A673 (cell line): ENCODE data around the gene RASA3. TPM values are rescaled to one million over a fixed set of nuclear protein-coding genes. Genes with fewer than 3 reads are reported as not detected.

Experiments
- BruUV-seq: library from RNA; stranded (reverse); fragments of 400-500 nt; replicated peaks from 2 replicates; lab custom pipeline; 2021; lab: Mats Ljungman, UMichigan
- CTCF ChIA-PET: fragments of 300-600 bp; sonication (Branson Sonifier 250); formaldehyde crosslinking; loops from one replicate; lab custom pipeline; 2022; ENCODE audit warnings: antibody characterized with exemption; lab: Charles Lee
- POLR2A ChIA-PET: fragments of 300-600 bp; sonication (Branson Sonifier 250); formaldehyde crosslinking; loops from one replicate; lab custom pipeline; 2022; ENCODE audit warnings: antibody characterized with exemption; ENCODE audit not compliant: low non-redundant PET; lab: Charles Lee
- DNase-seq: peaks from one replicate; pipeline ENCODE4 v3.0.0-alpha.2; 2015; ENCODE audit warnings: low spot score
- H3K27ac ChIP-seq: fragments of 200-600 bp; sonication (generic); 2 replicates; pipeline ENCODE4 v1.5.1; 2016; ENCODE audit warnings: mixed run types, low read depth, mild to moderate bottlenecking, mixed read lengths, antibody characterized with exemption, low read length; ENCODE audit not compliant: poor library complexity, severe bottlenecking
- H3K27me3 ChIP-seq: fragments of 200-600 bp; sonication (generic); replicated peaks from 2 replicates; pipeline ENCODE4 v1.6.1; 2017; ENCODE audit warnings: mixed run types, low read depth, mild to moderate bottlenecking, mixed read lengths, antibody characterized with exemption, low read length; ENCODE audit not compliant: insufficient read depth, poor library complexity
- H3K36me3 ChIP-seq: fragments of 200-600 bp; sonication (generic); 2 replicates; pipeline ENCODE4 v1.6.1; 2016; ENCODE audit warnings: mixed run types, mild to moderate bottlenecking, mixed read lengths, antibody characterized with exemption, low read length; ENCODE audit not compliant: insufficient read depth, poor library complexity, severe bottlenecking
- H3K4me1 ChIP-seq: fragments of 200-600 bp; sonication (generic); 2 replicates; pipeline ENCODE4 v1.6.1; 2017; ENCODE audit warnings: mixed run types, mild to moderate bottlenecking, mixed read lengths, antibody characterized with exemption, low read length; ENCODE audit not compliant: insufficient read depth, poor library complexity, severe bottlenecking
- H3K4me3 ChIP-seq: fragments of 200-600 bp; sonication (generic); 2 replicates; pipeline ENCODE4 v1.5.1; 2016; ENCODE audit warnings: low read depth, mixed run types, mild to moderate bottlenecking, mixed read lengths, low read length; ENCODE audit not compliant: poor library complexity, severe bottlenecking
- H3K9me3 ChIP-seq: fragments of 200-600 bp; sonication (generic); 2 replicates; pipeline ENCODE4 v1.6.1; 2016; ENCODE audit warnings: mixed run types, low read depth, mild to moderate bottlenecking, mixed read lengths, antibody characterized with exemption, low read length; ENCODE audit not compliant: poor library complexity, severe bottlenecking
- EZH2 ChIP-seq: fragments of 200-600 bp; sonication (generic); IDR thresholded peaks from 2 replicates; pipeline ENCODE4 v1.6.1; 2017; ENCODE audit warnings: borderline replicate concordance, low read depth, mild to moderate bottlenecking, mixed read lengths, antibody characterized with exemption, low read length; ENCODE audit not compliant: poor library complexity, severe bottlenecking
- intact Hi-C: fragments of 100-400 bp; cut with micrococcal nuclease; formaldehyde crosslinking; loops from one replicate; pipeline ENCODE4 v1.10.0; 2022; ENCODE audit not compliant: unreplicated experiment
- total RNA-seq: library from RNA; stranded (reverse); gene quantifications from 2 replicates; pipeline ENCODE4 v1.2.3, GENCODE V29; 2021
- TF ChIP-seq, protein P1 (sequence below): fragments of 300-800, 200-600 bp; sonication (generic); conservative IDR thresholded peaks from 2 replicates; pipeline ENCODE4 v1.5.1; 2017; ENCODE audit warnings: low read depth, mild to moderate bottlenecking, antibody characterized with exemption, low read length, moderate library complexity, mixed read lengths

Gene RASA3
- total RNA-seq, 1 experiment from 2014 or later: 22.1 TPM

DNA sequence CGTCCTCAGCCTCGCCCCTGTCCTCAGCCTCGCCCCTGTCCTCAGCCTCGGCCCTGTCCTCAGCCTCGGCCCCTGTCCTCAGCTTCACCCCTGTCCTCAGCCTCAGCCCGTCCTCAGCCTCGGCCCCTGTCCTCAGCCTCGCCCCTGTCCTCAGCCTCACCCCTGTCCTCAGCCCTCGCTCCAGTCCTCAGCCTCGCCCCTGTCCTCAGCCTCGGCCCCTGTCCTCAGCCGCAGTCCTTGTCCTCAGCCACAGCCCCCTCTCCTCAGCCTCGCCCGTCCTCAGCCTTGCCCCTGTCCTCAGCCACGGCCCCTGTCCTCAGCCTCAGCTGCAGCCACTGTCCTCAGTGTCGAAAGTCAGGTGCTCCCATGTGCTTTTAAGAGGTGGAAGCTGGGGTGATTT lies 169.0 kb downstream of the RASA3 start:
- DNase-seq: no peak
- Histone ChIP-seq H3K4me1 (no peaks in the 10 kb centered on the region), H3K27me3 (no peaks in the 10 kb centered on the region), H3K27ac (no peak overlapping the region), H3K4me3 (no peak overlapping the region), H3K9me3 (peaks cover 15% of the 10 kb centered on the region), H3K36me3 (no peaks in the 10 kb centered on the region)
- TF ChIP-seq, protein P1, sequence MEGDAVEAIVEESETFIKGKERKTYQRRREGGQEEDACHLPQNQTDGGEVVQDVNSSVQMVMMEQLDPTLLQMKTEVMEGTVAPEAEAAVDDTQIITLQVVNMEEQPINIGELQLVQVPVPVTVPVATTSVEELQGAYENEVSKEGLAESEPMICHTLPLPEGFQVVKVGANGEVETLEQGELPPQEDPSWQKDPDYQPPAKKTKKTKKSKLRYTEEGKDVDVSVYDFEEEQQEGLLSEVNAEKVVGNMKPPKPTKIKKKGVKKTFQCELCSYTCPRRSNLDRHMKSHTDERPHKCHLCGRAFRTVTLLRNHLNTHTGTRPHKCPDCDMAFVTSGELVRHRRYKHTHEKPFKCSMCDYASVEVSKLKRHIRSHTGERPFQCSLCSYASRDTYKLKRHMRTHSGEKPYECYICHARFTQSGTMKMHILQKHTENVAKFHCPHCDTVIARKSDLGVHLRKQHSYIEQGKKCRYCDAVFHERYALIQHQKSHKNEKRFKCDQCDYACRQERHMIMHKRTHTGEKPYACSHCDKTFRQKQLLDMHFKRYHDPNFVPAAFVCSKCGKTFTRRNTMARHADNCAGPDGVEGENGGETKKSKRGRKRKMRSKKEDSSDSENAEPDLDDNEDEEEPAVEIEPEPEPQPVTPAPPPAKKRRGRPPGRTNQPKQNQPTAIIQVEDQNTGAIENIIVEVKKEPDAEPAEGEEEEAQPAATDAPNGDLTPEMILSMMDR: no peak
- TF ChIP-seq EZH2: no peak
- ChIA-PET CTCF (no interaction called here), POLR2A (no interaction called here)
- BruUV-seq: no TSS peak
- intact Hi-C loops: no loop called here

GRCh38 chr13:113962975-113963374 lies 169.4 kb downstream of the RASA3 start:
- TF ChIP-seq EZH2: no peak
- TF ChIP-seq, protein P1: no peak
- intact Hi-C loops: no loop called here
- Histone ChIP-seq H3K27me3 (no peaks in the 10 kb centered on the region), H3K4me3 (no peak overlapping the region), H3K4me1 (no peaks in the 10 kb centered on the region), H3K27ac (no peak overlapping the region), H3K36me3 (no peaks in the 10 kb centered on the region), H3K9me3 (peaks cover 15% of the 10 kb centered on the region)
- BruUV-seq: no TSS peak
- no peak for DNase-seq
- POLR2A ChIA-PET: no interaction called here
- CTCF ChIA-PET: no interaction called here

- H3K27me3 ChIP-seq: no peaks in the 10 kb centered on the region
- POLR2A ChIA-PET: no interaction called here
- H3K4me1 ChIP-seq: no peaks in the 10 kb centered on the region
- CTCF ChIA-PET: no interaction called here
- intact Hi-C loops: no loop called here
- no TSS peak for BruUV-seq
- no peak overlapping the region for H3K4me3 ChIP-seq
- no peaks in the 10 kb centered on the region for H3K36me3 ChIP-seq
- peaks cover 15% of the 10 kb centered on the region for H3K9me3 ChIP-seq
- TF ChIP-seq EZH2: no peak
- TF ChIP-seq, protein P1: no peak
- DNase-seq: no peak
- H3K27ac ChIP-seq: no peak overlapping the region
Observed at GRCh38 chr13:113962386-113962785, 170.0 kb downstream of the RASA3 start.
